HS-5 (cell line): ENCODE data around the gene RNPEPL1.

ENCODE experiments used
- DNase-seq: peaks from one replicate; pipeline ENCODE4 v3.0.0-alpha.2; 2012; ENCODE audit warnings: low read depth

The RNPEPL1 gene

GRCh38 chr2:240591784-240592183 is 23.5 kb downstream of the RNPEPL1 start:
- DNase-seq, result no peak

- DNase-seq, result no peak
Measured at GRCh38 chr2:240593026-240593702, 24.9 kb downstream of the RNPEPL1 start.

- no peak for DNase-seq
Measured at GRCh38 chr2:240593703-240594451, 25.6 kb downstream of the RNPEPL1 start.

GRCh38 chr2:240594511-240595380 is 26.5 kb downstream of the RNPEPL1 start:
- DNase-seq, result no peak

GRCh38 chr2:240595381-240596079 is 27.2 kb downstream of the RNPEPL1 start:
- DNase-seq, result no peak

- no peak for DNase-seq
Measured at GRCh38 chr2:240596080-240596460, 27.8 kb downstream of the RNPEPL1 start.

- DNase-seq, result no peak
Measured at GRCh38 chr2:240596491-240596931, 28.2 kb downstream of the RNPEPL1 start.

- DNase-seq, result no peak
Measured at GRCh38 chr2:240597054-240597418, 28.8 kb downstream of the RNPEPL1 start.

GRCh38 chr2:240597419-240598181 is 29.3 kb downstream of the RNPEPL1 start:
- DNase-seq, result no peak

- DNase-seq, result no peak
Measured at GRCh38 chr2:240598311-240598911, 30.1 kb downstream of the RNPEPL1 start.

GRCh38 chr2:240599141-240599583 is 30.9 kb downstream of the RNPEPL1 start:
- DNase-seq, result no peak

- no peak for DNase-seq
Measured at GRCh38 chr2:240600451-240600961, 32.2 kb downstream of the RNPEPL1 start.

GRCh38 chr2:240601061-240601830 is 33.0 kb downstream of the RNPEPL1 start:
- DNase-seq, result no peak

GRCh38 chr2:240601831-240602160 is 33.5 kb downstream of the RNPEPL1 start:
- no peak for DNase-seq

GRCh38 chr2:240602266-240603050 is 34.2 kb downstream of the RNPEPL1 start:
- no peak for DNase-seq

GRCh38 chr2:240603081-240603835 is 35.0 kb downstream of the RNPEPL1 start:
- DNase-seq, result no peak

GRCh38 chr2:240603846-240604245 is 35.6 kb downstream of the RNPEPL1 start:
- DNase-seq, result no peak

GRCh38 chr2:240604291-240604938 is 36.1 kb downstream of the RNPEPL1 start:
- no peak for DNase-seq
